Mammary epithelial cell (primary cell): ENCODE results near the gene CFAP99.

ENCODE experiments used
- EZH2 ChIP-seq: IDR thresholded peaks from 2 replicates; pipeline ENCODE4 v1.6.1; 2012; ENCODE audit warnings: low read length, inconsistent platforms, borderline replicate concordance
- TF ChIP-seq, protein P1 (sequence below), 2 donors: IDR thresholded peaks in 1 of 2; conservative IDR thresholded peaks in 1 of 2; 2 replicates each; pipeline ENCODE4 v1.5.1; 2011 to 2012; ENCODE audit warnings: inconsistent platforms in 2 of 2, low read length in 2 of 2, mild to moderate bottlenecking in 2 of 2, control low read depth in 1 of 2, low read depth in 1 of 2; ENCODE audit not compliant: insufficient read depth in 1 of 2; ENCODE audit errors: extremely low read depth in 1 of 2

DNA sequence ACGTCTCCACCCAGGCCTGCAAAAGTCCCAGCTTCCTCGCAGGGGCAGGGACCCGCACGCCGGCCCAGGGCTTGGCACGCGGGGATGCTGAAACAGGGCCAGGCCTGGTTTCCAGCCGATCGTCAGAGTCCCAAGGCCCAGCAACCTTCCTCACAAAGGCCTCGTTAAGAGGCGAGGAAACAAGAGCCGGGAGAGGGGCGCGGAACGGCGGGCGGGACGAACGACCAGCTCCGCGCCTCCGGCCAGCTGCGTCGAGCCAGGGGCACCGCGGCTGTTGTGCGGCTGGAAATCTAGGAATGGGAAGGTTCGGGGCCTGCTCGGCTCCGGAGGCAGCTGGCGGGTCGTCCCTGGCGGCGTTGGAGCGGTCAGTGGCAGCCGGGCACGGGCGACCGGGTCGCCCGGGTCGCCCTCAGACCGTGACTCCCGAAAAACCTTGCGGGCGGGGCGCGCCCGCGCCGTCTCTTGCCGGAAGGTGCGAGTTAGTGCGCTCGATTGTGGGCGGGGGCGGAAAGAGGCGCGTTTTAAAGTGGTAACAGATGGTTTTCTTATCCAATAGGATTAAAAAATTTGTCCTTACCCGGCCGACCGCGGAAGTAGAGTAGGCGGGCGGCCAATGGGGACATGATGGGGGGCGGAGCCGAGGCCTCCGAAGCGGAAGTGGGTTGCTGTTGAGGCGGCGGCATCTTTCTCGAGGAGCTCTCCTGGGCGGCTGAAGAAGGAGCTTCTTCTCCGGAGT is 49.9 kb downstream of the CFAP99 start, which contains the start of gene RNF4:
- TF ChIP-seq, protein P1, sequence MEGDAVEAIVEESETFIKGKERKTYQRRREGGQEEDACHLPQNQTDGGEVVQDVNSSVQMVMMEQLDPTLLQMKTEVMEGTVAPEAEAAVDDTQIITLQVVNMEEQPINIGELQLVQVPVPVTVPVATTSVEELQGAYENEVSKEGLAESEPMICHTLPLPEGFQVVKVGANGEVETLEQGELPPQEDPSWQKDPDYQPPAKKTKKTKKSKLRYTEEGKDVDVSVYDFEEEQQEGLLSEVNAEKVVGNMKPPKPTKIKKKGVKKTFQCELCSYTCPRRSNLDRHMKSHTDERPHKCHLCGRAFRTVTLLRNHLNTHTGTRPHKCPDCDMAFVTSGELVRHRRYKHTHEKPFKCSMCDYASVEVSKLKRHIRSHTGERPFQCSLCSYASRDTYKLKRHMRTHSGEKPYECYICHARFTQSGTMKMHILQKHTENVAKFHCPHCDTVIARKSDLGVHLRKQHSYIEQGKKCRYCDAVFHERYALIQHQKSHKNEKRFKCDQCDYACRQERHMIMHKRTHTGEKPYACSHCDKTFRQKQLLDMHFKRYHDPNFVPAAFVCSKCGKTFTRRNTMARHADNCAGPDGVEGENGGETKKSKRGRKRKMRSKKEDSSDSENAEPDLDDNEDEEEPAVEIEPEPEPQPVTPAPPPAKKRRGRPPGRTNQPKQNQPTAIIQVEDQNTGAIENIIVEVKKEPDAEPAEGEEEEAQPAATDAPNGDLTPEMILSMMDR (conservative IDR thresholded peaks at IDR 0.05 in 1 of 2, IDR thresholded peaks at IDR 0.05 in 1 of 2; ENCODE audit: extremely low read depth in 1 of 2, insufficient read depth in 1 of 2, low read depth in 1 of 2, low read length in 2 of 2): no peak
- TF ChIP-seq EZH2: no peak
